SKM-1 (cell line): ENCODE measurements around the gene RPL37.
A peak's percentile ranks its signal among the peaks of the same experiment; 100 is the strongest.
"Not testable (repeated sequence)": the region's sequence is repeated elsewhere in the genome, so short reads cannot be mapped to it uniquely, and the experiment has no call there.

Experiments used
- DNase-seq: peaks from one replicate; lab custom pipeline; 2025; ENCODE audit not compliant: unreplicated experiment; lab: John Stamatoyannopoulos, UW

RPL37 gene

GRCh38 chr5:40834849-40835787 lies at the start of gene RPL37:
Gene RPL37, minus strand, starts transcription at chr5:40835222. Its CDS starts 37 bp downstream, at chr5:40835185.
- DNase-seq = peak; percentile 93

GRCh38 chr5:40883051-40883450 lies 48.0 kb upstream of the RPL37 start:
- DNase-seq = not testable (repeated sequence)

- DNase-seq = no peak
Measured at GRCh38 chr5:40882291-40882690, 47.3 kb upstream of the RPL37 start.

GRCh38 chr5:40879163-40879942 lies 44.3 kb upstream of the RPL37 start:
- DNase-seq = peak; percentile 29

GRCh38 chr5:40877371-40877988 lies 42.5 kb upstream of the RPL37 start:
- no peak for DNase-seq

- no peak for DNase-seq
Measured at GRCh38 chr5:40875958-40876357, 40.9 kb upstream of the RPL37 start.

GRCh38 chr5:40873286-40873880 lies 38.4 kb upstream of the RPL37 start:
- no peak for DNase-seq

GRCh38 chr5:40872253-40872652 lies 37.2 kb upstream of the RPL37 start:
- not testable (repeated sequence) for DNase-seq

- DNase-seq = no peak
Measured at GRCh38 chr5:40871177-40871576, 36.2 kb upstream of the RPL37 start.

GRCh38 chr5:40869384-40869783 lies 34.4 kb upstream of the RPL37 start:
- no peak for DNase-seq

- DNase-seq = no peak
Measured at GRCh38 chr5:40866844-40867243, 31.8 kb upstream of the RPL37 start.

GRCh38 chr5:40865004-40865403 lies 30.0 kb upstream of the RPL37 start:
- not testable (repeated sequence) for DNase-seq

- no peak for DNase-seq
Measured at GRCh38 chr5:40860711-40861110, 25.7 kb upstream of the RPL37 start.

- DNase-seq = no peak
Measured at GRCh38 chr5:40853632-40854192, 18.7 kb upstream of the RPL37 start.

- no peak for DNase-seq
Measured at GRCh38 chr5:40847525-40847924, 12.5 kb upstream of the RPL37 start.

GRCh38 chr5:40846371-40846770 lies 11.3 kb upstream of the RPL37 start:
- no peak for DNase-seq

- no peak for DNase-seq
Measured at GRCh38 chr5:40844565-40844964, 9.5 kb upstream of the RPL37 start.

- DNase-seq = no peak
Measured at GRCh38 chr5:40842351-40842750, 7.3 kb upstream of the RPL37 start.

- no peak for DNase-seq
Measured at GRCh38 chr5:40841068-40841805, 6.2 kb upstream of the RPL37 start, which contains the start of gene CARD6. Gene CARD6, plus strand, starts transcription at chr5:40841367. Its CDS starts 16 bp downstream, at chr5:40841383.

GRCh38 chr5:40838086-40838485 lies 3.1 kb upstream of the RPL37 start:
- DNase-seq = no peak
